HFFc6 (cell line): ENCODE data around the gene RSKR. TPM values are rescaled to one million over a fixed set of nuclear protein-coding genes. Genes with fewer than 3 reads are reported as not detected.
A peak's percentile ranks its signal among the peaks of the same experiment; 100 is the strongest.
"Not testable (repeated sequence)": the region's sequence is repeated elsewhere in the genome, so short reads cannot be mapped to it uniquely, and the experiment has no call there.

Experiments
- DNase-seq: peaks from one replicate; pipeline ENCODE4 v3.0.0-alpha.2; 2018
- H3K27ac Mint-ChIP-seq: 2 replicates; pipeline ENCODE4 v1.8.0; 2020; ENCODE audit warnings: mild to moderate bottlenecking, mixed read lengths
- H3K27me3 Mint-ChIP-seq: 2 replicates; pipeline ENCODE4 v1.8.0; 2021; ENCODE audit warnings: mild to moderate bottlenecking, moderate library complexity, mixed read lengths; ENCODE audit not compliant: insufficient read depth
- H3K36me3 Mint-ChIP-seq: 2 replicates; pipeline ENCODE4 v1.8.0; 2021; ENCODE audit warnings: low read depth, mixed read lengths
- H3K4me1 Mint-ChIP-seq: 2 replicates; pipeline ENCODE4 v1.8.0; 2020; ENCODE audit warnings: low read depth, mixed read lengths
- H3K4me3 Mint-ChIP-seq: 2 replicates; pipeline ENCODE4 v1.8.0; 2020; ENCODE audit warnings: mild to moderate bottlenecking, moderate library complexity, mixed read lengths
- H3K9me3 Mint-ChIP-seq: 2 replicates; pipeline ENCODE4 v1.8.0; 2020; ENCODE audit warnings: mild to moderate bottlenecking, mixed read lengths
- total RNA-seq, 6 experiments: library from RNA; stranded (reverse); fragmentation: NEBNext Ultra II Directional; extraction: Animal tissue kit (Norgen Biotek cat#: 25700); gene quantifications; 2 replicates in 1 of 6; 3 replicates in 5 of 6; pipeline ENCODE4 v1.2.3, GENCODE V29; 2021
- TF ChIP-seq, protein P1 (sequence below): fragments of 200-600 bp; sonication (generic); IDR thresholded peaks from 2 replicates; pipeline ENCODE4 v1.5.0; 2021; ENCODE audit warnings: antibody characterized with exemption, mild to moderate bottlenecking

RSKR gene
- total RNA-seq, 6 experiments from 2014 or later: 3.2 to 4.3 (median 3.5) TPM

- Mint-ChIP-seq H3K9me3 (no peaks in the 10 kb centered on the region), H3K4me1 (no peaks in the 10 kb centered on the region; the same call in 1 of the 2 replicates), H3K36me3 (peaks cover 50% of the 10 kb centered on the region), H3K4me3 (no peak overlapping the region), H3K27ac (no peak overlapping the region), H3K27me3 (peaks cover 5% of the 10 kb centered on the region)
- no peak for DNase-seq
- TF ChIP-seq, protein P1, sequence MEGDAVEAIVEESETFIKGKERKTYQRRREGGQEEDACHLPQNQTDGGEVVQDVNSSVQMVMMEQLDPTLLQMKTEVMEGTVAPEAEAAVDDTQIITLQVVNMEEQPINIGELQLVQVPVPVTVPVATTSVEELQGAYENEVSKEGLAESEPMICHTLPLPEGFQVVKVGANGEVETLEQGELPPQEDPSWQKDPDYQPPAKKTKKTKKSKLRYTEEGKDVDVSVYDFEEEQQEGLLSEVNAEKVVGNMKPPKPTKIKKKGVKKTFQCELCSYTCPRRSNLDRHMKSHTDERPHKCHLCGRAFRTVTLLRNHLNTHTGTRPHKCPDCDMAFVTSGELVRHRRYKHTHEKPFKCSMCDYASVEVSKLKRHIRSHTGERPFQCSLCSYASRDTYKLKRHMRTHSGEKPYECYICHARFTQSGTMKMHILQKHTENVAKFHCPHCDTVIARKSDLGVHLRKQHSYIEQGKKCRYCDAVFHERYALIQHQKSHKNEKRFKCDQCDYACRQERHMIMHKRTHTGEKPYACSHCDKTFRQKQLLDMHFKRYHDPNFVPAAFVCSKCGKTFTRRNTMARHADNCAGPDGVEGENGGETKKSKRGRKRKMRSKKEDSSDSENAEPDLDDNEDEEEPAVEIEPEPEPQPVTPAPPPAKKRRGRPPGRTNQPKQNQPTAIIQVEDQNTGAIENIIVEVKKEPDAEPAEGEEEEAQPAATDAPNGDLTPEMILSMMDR: no peak
Measured at GRCh38 chr17:28616281-28616680, 2.3 kb upstream of the RSKR start.

GRCh38 chr17:28615260-28615940, 1.4 kb upstream of the RSKR start:
- TF ChIP-seq, protein P1: no peak
- Mint-ChIP-seq H3K9me3 (no peaks in the 10 kb centered on the region), H3K4me1 (no peaks in the 10 kb centered on the region; the same call in 1 of the 2 replicates), H3K36me3 (peaks cover 42% of the 10 kb centered on the region), H3K4me3 (no peak overlapping the region), H3K27me3 (peaks cover 5% of the 10 kb centered on the region), H3K27ac (no peak overlapping the region)
- DNase-seq: no peak

GRCh38 chr17:28612936-28613872, 781 bp downstream of the RSKR start:
- TF ChIP-seq, protein P1: peak; percentile 79
- Mint-ChIP-seq H3K4me3 (no peak overlapping the region), H3K9me3 (no peaks in the 10 kb centered on the region), H3K27me3 (peaks cover 5% of the 10 kb centered on the region), H3K27ac (peak overlapping the region; percentile 57; the same call in 1 of the 2 replicates), H3K36me3 (peaks cover 33% of the 10 kb centered on the region), H3K4me1 (no peaks in the 10 kb centered on the region; the same call in 1 of the 2 replicates)
- no peak for DNase-seq

GRCh38 chr17:28612531-28612930, 1.5 kb downstream of the RSKR start:
- Mint-ChIP-seq H3K27ac (no peak overlapping the region), H3K9me3 (no peaks in the 10 kb centered on the region), H3K4me3 (no peak overlapping the region), H3K4me1 (no peaks in the 10 kb centered on the region; the same call in 1 of the 2 replicates), H3K27me3 (peaks cover 5% of the 10 kb centered on the region), H3K36me3 (peaks cover 33% of the 10 kb centered on the region)
- DNase-seq: no peak
- TF ChIP-seq, protein P1: no peak

DNA sequence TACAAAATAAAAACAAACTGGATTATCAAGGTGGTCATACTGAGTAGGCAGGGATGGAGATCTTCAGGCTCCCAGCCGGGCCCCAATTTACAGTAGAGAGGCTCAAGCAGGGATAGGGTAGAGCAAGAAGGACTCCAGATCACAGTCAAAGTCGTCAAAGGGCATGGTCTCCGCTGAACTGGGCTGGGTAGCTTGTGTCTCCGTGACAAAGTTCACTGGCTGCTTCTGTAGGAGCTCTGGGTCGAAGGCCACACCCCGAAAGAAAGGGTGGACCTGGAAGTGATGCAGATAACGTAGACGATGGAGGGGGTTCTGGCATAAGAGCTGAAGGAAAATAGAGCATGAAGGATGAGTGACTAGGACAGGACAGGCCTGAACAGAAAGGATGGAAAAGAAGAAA, 3.6 kb downstream of the RSKR start:
- peaks cover 5% of the 10 kb centered on the region for H3K27me3 Mint-ChIP-seq
- TF ChIP-seq, protein P1: no peak
- no peak overlapping the region for H3K4me3 Mint-ChIP-seq
- H3K4me1 Mint-ChIP-seq: no peaks in the 10 kb centered on the region; the same call in 1 of the 2 replicates
- no peaks in the 10 kb centered on the region for H3K9me3 Mint-ChIP-seq
- H3K36me3 Mint-ChIP-seq: peaks cover 19% of the 10 kb centered on the region
- no peak overlapping the region for H3K27ac Mint-ChIP-seq
- no peak for DNase-seq

DNA sequence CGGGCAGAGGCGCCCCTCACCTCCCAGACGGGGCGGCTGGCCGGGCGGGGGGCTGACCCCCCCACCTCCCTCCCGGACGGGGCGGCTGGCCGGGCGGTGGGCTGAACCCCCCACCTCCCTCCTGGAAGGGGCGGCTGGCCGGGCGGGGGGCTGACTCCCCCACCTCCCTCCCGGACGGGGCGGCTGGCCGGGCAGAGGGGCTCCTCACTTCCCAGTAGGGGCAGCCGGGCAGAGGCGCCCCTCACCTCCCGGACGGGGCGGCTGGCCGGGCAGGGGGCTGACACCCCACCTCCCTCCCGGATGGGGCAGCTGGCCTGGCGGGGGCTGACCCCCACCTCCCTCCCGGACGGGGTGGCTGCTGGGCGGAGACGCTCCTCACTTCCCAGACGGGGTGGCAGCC, 10.0 kb downstream of the RSKR start:
- H3K27ac Mint-ChIP-seq, H3K36me3 Mint-ChIP-seq, H3K4me1 Mint-ChIP-seq, H3K9me3 Mint-ChIP-seq, H3K4me3 Mint-ChIP-seq, DNase-seq, H3K27me3 Mint-ChIP-seq: not testable (repeated sequence)
